Fibroblast of the aortic adventitia (primary cell): Measurements from ENCODE around the gene CEP44. TPM values are rescaled to one million over a fixed set of nuclear protein-coding genes. Genes with fewer than 3 reads are reported as not detected.

Experiments used
- DNase-seq: peaks from one replicate; pipeline ENCODE4 v3.0.0-alpha.2; 2010; ENCODE audit warnings: low read depth
- H3K4me3 ChIP-seq: 2 replicates; pipeline ENCODE4 v1.5.1; 2011; ENCODE audit warnings: low read depth, mild to moderate bottlenecking, control low read depth, low read length, moderate library complexity
- CTCF ChIP-seq: IDR thresholded peaks from 2 replicates; pipeline ENCODE4 v1.5.1; 2011; ENCODE audit warnings: mild to moderate bottlenecking, low read length, control low read depth, inconsistent platforms; ENCODE audit not compliant: insufficient read depth
- total RNA-seq: library from RNA; depleted of rRNA; stranded (reverse); fragments of >200 nt; gene quantifications from 2 replicates; pipeline ENCODE4 v1.2.3, GENCODE V29; 2012; ENCODE audit warnings: low replicate concordance

CEP44 gene
- total RNA-seq, 1 donor = 22.7 TPM

GRCh38 chr4:174307694-174308093 is 24.0 kb downstream of the CEP44 start:
- DNase-seq = no peak
- TF ChIP-seq CTCF = no peak
- H3K4me3 ChIP-seq = no peak overlapping the region

- DNase-seq = no peak
- no peak overlapping the region for H3K4me3 ChIP-seq
- TF ChIP-seq CTCF = no peak
Measured at GRCh38 chr4:174312993-174313392, 29.3 kb downstream of the CEP44 start.

GRCh38 chr4:174314274-174314673 is 30.6 kb downstream of the CEP44 start:
- no peak for TF ChIP-seq CTCF
- no peak for DNase-seq
- H3K4me3 ChIP-seq = no peak overlapping the region

GRCh38 chr4:174314770-174315169 is 31.1 kb downstream of the CEP44 start:
- TF ChIP-seq CTCF = no peak
- no peak overlapping the region for H3K4me3 ChIP-seq
- DNase-seq = no peak

- no peak for TF ChIP-seq CTCF
- no peak for DNase-seq
- no peak overlapping the region for H3K4me3 ChIP-seq
Measured at GRCh38 chr4:174316546-174316945, 32.8 kb downstream of the CEP44 start.

GRCh38 chr4:174316954-174317353 is 33.2 kb downstream of the CEP44 start:
- DNase-seq = peak; percentile 31
- H3K4me3 ChIP-seq = no peak overlapping the region
- no peak for TF ChIP-seq CTCF

GRCh38 chr4:174317531-174317930 is 33.8 kb downstream of the CEP44 start:
- H3K4me3 ChIP-seq = no peak overlapping the region
- TF ChIP-seq CTCF = no peak
- no peak for DNase-seq
